Measurements from ENCODE around the gene SGCG.
"Not testable (repeated sequence)": the region's sequence is repeated elsewhere in the genome, so short reads cannot be mapped to it uniquely, and the experiment has no call there.

The SGCG gene, protein sequence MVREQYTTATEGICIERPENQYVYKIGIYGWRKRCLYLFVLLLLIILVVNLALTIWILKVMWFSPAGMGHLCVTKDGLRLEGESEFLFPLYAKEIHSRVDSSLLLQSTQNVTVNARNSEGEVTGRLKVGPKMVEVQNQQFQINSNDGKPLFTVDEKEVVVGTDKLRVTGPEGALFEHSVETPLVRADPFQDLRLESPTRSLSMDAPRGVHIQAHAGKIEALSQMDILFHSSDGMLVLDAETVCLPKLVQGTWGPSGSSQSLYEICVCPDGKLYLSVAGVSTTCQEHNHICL

GRCh38 chr13:23180711-23181110, at the start of gene SGCG:
SGCG (plus strand) TSS chr13:23180979; CDS start chr13:23203695, 22,716 bp downstream.
- no peak for DNase-seq (ENCODE audit: low read depth in 2 of 2)

GRCh38 chr13:23134542-23134941, 46.2 kb upstream of the SGCG start:
- no peak for DNase-seq (ENCODE audit: low read depth in 2 of 2)

DNA sequence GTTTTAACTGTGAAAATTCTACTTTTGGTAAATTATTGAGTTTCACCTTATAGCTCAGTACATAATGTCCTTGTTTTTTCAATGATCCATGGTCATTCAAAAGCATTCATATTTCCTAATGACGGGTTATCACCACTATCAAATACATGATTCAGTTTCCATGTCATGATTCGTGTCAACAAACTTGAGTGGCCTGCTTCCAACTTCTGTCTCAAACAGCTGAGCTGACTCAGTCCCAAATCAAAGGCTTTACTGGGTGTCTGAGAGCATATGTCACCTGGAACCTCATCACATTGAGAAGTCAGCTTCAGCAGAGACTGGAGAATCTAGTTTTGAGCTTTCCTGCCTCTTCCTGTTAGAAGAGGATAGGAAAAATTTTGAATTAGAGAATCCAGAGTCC, 40.3 kb upstream of the SGCG start:
- no peak for DNase-seq (ENCODE audit: low read depth in 2 of 2)

- no peak for DNase-seq (ENCODE audit: low read depth in 2 of 2)
Observed at GRCh38 chr13:23141964-23142363, 38.8 kb upstream of the SGCG start.

GRCh38 chr13:23142607-23143006, 38.2 kb upstream of the SGCG start:
- not testable (repeated sequence) for DNase-seq (ENCODE audit: low read depth in 2 of 2)

DNA sequence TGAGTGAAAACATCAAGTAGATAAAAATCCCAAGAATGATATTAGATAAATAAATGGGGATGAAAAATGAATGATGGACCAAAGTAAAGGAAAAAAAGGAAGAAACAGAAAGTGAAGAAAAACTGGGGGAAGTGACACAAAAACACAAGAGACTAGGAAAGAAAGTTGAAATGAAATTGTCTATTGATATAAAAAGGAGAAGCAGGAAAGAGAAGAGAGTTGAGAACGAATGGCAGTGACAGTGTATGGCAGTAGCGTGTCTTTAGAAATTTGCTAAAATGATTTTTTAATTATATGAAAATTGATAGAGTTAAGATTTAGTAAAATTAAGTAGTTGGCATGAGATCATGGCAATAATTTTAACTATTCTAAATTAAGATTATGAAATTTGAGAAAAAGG, 36.3 kb upstream of the SGCG start:
- no peak for DNase-seq (ENCODE audit: low read depth in 2 of 2)

DNA sequence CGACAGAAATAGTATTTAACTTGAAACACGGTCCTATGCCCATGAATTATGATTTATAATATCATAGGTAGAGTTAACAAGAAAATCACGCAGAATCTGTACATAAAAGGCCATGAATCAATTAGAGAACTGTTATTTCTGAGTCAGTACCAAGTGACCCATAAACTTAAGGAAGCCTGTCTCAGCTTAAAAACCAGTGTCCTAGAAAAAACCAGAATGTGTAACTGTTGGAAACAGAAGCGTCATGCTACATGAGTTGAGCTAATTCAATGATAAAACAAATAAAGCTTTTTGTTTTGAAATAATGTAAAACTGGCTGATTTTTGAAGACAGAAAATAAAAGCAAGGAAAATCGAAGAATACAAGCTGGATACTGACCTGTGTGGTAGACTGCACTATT, 34.8 kb upstream of the SGCG start:
- DNase-seq (ENCODE audit: low read depth in 2 of 2), result no peak

DNA sequence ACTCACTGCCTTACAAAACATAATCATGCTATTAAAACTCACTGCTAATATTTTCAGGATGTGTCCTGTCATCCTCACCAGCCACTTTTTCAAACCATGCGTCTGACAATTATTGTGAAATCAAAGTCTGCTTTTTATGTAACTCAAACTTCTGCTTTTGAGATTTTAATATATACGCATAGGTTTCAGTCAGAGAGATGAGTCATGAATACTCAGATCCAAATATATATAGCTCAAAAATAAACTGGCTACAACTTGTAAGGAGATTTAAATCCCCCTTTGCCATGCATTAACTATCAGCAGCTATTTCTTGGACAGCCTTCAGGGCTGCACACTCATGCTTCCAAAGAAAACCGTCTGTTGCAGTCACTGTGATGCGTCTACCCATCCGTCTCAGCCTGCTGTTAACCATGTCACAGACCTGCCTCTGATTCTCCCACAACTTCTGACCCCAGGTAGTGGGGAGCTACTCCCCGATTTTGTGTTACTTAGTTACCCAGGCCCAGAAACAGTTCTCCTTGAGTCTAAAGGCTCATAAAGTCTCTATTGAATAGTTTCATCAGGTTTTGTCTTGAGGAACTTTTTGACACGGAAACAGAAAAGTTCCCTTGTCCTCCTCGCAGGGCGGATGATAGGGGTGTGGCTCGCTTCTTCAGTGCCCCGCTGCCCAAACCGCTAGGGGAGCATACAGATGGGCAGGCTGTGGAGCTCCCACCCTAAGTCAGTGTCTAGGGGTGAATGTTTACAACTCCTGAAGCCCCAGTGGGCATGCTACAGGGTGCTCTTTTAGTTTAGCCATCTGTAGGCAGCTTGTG, 33.8 kb upstream of the SGCG start:
- DNase-seq (ENCODE audit: low read depth in 2 of 2), result peak; percentile 31 to 32

DNA sequence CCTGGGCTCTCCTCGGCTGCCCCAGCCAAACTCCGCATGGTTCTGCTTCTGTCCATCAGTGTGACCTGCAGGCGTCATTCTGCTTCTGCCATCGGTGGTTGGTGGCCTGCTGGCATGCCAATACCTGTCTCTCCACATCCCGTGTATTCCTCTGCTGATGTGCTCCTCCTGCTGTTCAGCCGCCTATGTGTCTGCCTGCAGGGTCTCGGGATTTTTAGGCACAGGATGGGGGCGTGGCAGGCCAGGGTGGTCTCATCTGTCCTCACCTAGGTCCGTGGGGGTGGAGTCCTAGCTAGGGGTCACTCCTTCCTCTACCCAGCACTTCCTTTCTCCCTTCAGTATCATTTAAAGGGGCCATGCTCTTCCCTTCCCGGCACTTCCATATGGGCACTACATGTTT, 33.0 kb upstream of the SGCG start:
- DNase-seq (ENCODE audit: low read depth in 2 of 2), result no peak

- no peak for DNase-seq (ENCODE audit: low read depth in 2 of 2)
Observed at GRCh38 chr13:23157781-23158180, 23.0 kb upstream of the SGCG start.

DNA sequence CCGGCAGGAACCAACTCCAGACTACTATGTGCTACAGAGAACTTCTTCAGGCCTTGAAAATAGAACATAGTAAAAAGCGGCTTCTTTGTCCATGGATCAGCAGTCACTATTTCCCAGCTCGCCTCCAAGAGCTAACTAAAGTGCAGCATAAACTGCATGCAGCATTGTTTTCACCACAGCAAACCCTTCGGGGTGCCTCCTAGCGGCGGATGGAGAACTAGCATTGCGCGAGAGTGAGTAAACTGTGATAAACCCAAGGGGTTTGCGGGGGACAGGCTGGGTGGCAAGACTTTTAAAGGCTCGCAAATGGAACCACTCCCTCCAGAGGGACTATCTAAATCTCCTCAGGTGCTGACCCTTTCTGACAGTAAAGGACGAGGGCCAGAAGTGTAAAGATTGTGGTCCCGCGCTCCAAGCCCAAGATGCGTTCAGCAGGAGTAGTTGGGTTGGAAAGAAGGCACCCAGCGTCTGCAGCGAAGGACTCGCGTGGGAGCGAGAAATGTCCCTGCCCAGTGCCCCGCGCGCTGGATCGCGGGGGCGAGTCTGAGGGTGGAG, 21.5 kb upstream of the SGCG start:
- DNase-seq (ENCODE audit: low read depth in 2 of 2), result peak in 1 of 2 experiments; percentile 10

DNA sequence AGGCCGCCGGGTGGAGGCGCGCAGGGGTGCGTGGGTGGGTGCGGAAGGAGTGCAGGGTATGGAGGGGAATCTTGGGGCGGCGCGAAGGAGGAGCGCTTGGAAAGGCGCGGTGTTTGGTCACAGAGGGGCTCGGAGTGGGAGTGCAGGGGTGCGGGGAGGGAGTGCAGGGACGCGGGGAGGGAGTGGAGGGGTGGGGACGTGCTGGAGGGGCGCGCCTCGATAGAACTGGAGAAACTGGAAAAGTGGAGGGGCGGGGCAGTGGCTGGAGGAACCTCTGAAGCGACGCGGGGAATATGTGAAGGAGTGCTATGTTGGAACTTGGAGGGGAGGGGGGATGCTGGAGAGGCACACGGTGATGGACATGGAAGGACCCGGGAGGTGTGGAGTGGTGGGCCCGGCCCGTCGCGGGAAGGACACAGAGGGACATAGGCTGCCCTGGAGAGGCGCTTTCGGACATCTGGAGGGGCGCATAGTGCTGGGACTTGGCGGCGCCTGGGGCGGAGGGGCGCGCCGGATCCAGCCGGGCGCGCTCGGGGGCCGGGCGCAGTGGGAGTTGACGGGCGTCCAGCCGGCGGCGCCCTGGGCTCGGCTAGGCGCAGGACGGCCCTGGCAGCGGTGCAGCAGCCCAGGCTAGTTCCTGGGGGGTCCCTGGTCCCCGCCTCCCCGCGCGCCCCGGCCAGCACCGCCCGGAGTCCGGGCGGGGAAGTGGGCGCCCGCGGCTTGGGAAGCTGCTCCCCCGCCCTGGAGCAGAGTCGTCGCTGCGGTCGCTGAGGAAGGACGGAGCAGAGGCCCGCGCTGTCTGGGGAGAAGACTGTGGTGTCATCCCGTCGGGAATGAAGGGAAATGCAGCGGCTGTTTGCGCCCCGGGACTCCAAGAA, 20.8 kb upstream of the SGCG start:
- DNase-seq (ENCODE audit: low read depth in 2 of 2), result no peak

DNA sequence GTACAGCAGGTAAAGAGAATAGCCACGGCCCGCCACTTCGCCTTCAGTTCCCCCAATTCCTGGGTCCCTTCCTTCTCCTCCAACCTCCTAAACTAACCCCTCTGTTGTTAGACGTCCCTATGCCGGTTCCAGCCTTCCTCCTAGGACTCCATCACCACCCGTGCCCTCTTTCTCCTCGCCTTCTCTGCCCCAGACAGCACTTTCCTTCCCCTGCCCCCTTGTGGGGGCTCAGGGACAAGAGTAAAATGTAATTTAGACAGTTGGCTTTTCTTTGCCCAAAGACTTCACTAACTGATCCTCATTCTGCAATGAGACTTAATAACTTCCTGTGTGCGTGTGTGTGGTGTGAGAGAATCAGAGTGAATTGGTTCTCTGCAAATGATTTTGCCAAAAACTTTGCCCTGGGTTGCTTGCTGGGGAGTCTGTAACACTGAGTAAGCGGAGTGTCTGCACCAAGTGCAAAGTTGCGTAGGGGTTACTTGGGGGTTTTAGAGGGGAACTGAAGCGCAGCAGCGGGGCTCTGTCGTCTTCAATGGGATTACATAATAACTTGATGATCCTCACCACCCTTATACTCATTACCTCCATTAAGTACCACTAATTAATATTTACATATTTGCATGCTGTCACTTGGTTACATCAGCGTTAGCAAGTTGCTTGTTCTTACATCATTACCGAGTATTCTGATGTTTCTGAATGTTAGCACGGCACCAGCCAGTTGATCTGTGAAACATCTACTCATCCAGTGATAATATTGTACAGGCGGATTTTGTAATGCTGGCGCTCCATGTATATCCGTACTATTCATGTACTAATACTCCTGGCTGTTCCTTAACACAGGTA, 19.9 kb upstream of the SGCG start:
- no peak for DNase-seq (ENCODE audit: low read depth in 2 of 2)

- DNase-seq (ENCODE audit: low read depth in 2 of 2), result no peak
Observed at GRCh38 chr13:23161481-23161825, 19.3 kb upstream of the SGCG start.

GRCh38 chr13:23175920-23176319, 4.9 kb upstream of the SGCG start:
- DNase-seq (ENCODE audit: low read depth in 2 of 2), result no peak

GRCh38 chr13:23182142-23182541, 1.4 kb downstream of the SGCG start:
- DNase-seq (ENCODE audit: low read depth in 2 of 2), result no peak

GRCh38 chr13:23183292-23183691, 2.5 kb downstream of the SGCG start:
- no peak for DNase-seq (ENCODE audit: low read depth in 2 of 2)

DNA sequence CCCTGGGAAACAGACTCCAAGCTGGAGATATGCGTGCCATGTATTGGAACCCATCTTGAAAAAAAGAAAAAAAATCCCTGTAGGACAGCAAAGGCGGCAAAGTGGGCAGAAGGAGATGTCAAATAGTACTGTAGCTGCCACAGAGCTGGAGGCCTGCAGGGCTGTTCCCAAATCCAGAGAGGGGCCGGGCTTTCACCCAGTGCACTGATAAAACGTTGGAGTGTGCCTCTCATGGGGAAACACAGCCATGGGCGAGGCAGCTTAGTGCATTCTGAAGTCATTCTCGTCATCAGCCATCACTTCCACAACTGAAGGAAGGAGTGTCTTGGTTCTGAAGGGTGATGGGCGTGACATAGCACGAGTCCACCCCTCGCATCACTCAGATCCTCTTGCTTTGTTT, 4.8 kb downstream of the SGCG start:
- no peak for DNase-seq (ENCODE audit: low read depth in 2 of 2)

DNA sequence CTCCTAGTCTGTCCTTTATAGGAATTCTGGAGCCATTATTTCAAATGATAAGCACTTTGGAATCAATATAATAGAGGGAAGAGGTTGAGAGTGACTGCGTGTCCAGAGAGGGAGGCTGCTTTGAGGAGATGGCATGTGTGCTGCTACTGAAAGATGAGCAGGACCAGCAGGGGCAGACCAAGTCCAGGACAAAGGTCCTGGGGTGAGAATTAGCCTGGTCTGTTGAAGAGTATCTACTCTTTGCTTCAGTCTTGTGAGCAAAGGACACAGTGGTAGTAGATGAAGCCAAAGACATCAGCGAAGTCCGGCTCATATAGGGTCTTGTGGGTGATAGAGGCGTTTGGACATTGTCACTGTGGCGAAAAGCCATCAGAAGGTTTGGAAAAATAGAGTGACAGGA, 21.1 kb downstream of the SGCG start:
- DNase-seq (ENCODE audit: low read depth in 2 of 2), result no peak

- DNase-seq (ENCODE audit: low read depth in 2 of 2), result peak in 1 of 2 experiments; percentile 9
Observed at GRCh38 chr13:23202383-23202782, 21.6 kb downstream of the SGCG start.

- no peak for DNase-seq (ENCODE audit: low read depth in 2 of 2)
Observed at GRCh38 chr13:23203516-23203915, 22.7 kb downstream of the SGCG start.
